ENCODE results near the gene COPS7A. TPM values are rescaled to one million over a fixed set of nuclear protein-coding genes. Genes with fewer than 3 reads are reported as not detected.

COPS7A gene
- total and polyA plus RNA-seq, 2 donors (not counting 1 experiment from before 2014, with no cell fraction given): 79.1 to 114 TPM

DNA sequence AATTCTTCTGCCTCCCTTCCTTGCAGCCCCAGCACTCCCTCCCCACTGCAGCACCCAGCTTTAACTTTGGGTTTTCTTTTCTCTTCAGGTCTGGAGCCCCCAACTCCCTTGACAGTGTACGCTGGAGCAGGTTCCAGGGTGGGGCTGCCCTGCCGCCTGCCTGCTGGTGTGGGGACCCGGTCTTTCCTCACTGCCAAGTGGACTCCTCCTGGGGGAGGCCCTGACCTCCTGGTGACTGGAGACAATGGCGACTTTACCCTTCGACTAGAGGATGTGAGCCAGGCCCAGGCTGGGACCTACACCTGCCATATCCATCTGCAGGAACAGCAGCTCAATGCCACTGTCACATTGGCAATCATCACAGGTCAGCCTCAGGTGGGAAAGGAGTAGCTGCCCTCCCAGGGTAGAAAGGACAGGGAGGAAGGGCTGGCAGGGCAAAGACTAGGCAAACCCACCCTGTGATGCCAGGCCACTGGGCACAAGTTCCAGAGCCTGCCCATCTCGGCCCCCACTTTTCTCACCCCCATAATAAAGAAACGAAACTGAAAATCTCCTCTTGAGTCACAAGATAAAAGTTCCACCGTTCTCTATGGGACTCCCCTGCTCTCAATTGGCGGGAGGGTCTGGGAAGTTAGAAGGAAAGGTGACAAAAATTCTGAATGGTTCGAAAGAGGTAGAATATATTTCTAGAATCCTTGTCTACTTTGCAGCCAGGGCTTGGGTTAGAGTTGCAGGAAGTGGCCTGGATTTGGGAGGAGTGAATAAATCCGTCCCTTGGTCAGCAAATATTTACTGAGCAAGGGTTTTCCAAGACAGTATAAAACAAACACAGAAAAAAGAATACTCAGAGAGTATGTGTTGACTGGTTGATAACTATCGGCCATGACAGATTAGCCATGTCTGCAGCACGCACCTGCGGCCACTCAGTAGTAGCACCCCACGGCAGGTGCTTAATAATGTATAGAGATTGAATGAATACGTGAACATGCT is 51.6 kb downstream of the COPS7A start:
- Histone ChIP-seq H3K4me1 (ENCODE audit: control insufficient read depth, extremely low read depth, insufficient read depth, low read length) (peaks cover 11% of the 10 kb centered on the region), H4K20me1 (ENCODE audit: control insufficient read depth, extremely low read depth, insufficient read depth, low read length) (no peaks in the 10 kb centered on the region), H2AFZ (ENCODE audit: low read length) (no peak overlapping the region), H3K27ac (ENCODE audit: insufficient read depth, low read length) (no peak overlapping the region), H3K27me3 (ENCODE audit: control insufficient read depth, insufficient read depth, low read length) (no peaks in the 10 kb centered on the region), H3K9me3 (ENCODE audit: control insufficient read depth, insufficient read depth, low read depth, low read length) (no peaks in the 10 kb centered on the region), H3K36me3 (ENCODE audit: control insufficient read depth, insufficient read depth, low read length) (peaks cover 10% of the 10 kb centered on the region), H3K79me2 (ENCODE audit: control insufficient read depth, insufficient read depth, low read length) (no peaks in the 10 kb centered on the region), H3K9ac (ENCODE audit: insufficient read depth, low read length) (no peak overlapping the region), H3K4me2 (ENCODE audit: extremely low read depth, insufficient read depth, low read length) (no peak overlapping the region), H3K4me3 (replicated peaks in 1 of 4; ENCODE audit: control extremely low read depth in 1 of 4, insufficient read depth in 1 of 4, low read depth in 3 of 4, low read length in 4 of 4) (no peak overlapping the region)
- TF ChIP-seq, protein P1, sequence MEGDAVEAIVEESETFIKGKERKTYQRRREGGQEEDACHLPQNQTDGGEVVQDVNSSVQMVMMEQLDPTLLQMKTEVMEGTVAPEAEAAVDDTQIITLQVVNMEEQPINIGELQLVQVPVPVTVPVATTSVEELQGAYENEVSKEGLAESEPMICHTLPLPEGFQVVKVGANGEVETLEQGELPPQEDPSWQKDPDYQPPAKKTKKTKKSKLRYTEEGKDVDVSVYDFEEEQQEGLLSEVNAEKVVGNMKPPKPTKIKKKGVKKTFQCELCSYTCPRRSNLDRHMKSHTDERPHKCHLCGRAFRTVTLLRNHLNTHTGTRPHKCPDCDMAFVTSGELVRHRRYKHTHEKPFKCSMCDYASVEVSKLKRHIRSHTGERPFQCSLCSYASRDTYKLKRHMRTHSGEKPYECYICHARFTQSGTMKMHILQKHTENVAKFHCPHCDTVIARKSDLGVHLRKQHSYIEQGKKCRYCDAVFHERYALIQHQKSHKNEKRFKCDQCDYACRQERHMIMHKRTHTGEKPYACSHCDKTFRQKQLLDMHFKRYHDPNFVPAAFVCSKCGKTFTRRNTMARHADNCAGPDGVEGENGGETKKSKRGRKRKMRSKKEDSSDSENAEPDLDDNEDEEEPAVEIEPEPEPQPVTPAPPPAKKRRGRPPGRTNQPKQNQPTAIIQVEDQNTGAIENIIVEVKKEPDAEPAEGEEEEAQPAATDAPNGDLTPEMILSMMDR (conservative IDR thresholded peaks at IDR 0.05 in 1 of 2, IDR thresholded peaks at IDR 0.05 in 1 of 2; ENCODE audit: low read depth in 1 of 2, low read length in 2 of 2): no peak
- no peak for TF ChIP-seq EZH2 (IDR thresholded peaks at IDR 0.05; ENCODE audit: low read length, missing control alignments)
- no peak for DNase-seq (ENCODE audit: low read depth in 2 of 2)

DNA sequence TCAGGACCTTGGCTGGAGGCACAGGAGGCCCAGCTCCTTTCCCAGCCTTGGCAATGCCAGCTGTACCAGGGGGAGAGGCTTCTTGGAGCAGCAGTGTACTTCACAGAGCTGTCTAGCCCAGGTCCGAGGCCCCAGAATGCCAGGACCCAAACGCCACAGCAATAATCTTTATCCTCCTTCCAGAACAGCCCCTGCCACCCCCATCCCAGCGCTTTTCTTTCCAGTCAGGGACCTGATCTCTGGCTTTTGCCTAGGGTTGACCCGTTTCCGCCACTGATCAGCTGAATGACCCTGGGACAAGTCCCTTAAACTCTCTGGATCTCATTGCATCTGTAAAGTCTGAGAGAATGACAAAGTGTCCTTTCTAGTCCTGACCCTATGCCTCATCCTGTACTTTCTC is 53.5 kb downstream of the COPS7A start:
- TF ChIP-seq EZH2 (IDR thresholded peaks at IDR 0.05; ENCODE audit: low read length, missing control alignments): no peak
- TF ChIP-seq, protein P1 (conservative IDR thresholded peaks at IDR 0.05 in 1 of 2, IDR thresholded peaks at IDR 0.05 in 1 of 2; ENCODE audit: low read depth in 1 of 2, low read length in 2 of 2): no peak
- DNase-seq (ENCODE audit: low read depth in 2 of 2): no peak
- no peak overlapping the region for H3K4me3 ChIP-seq (replicated peaks in 1 of 4; ENCODE audit: control extremely low read depth in 1 of 4, insufficient read depth in 1 of 4, low read depth in 3 of 4, low read length in 4 of 4)
- no peaks in the 10 kb centered on the region for H3K36me3 ChIP-seq (ENCODE audit: control insufficient read depth, insufficient read depth, low read length)
- no peaks in the 10 kb centered on the region for H3K79me2 ChIP-seq (ENCODE audit: control insufficient read depth, insufficient read depth, low read length)
- H3K27ac ChIP-seq (ENCODE audit: insufficient read depth, low read length): no peak overlapping the region
- no peaks in the 10 kb centered on the region for H3K27me3 ChIP-seq (ENCODE audit: control insufficient read depth, insufficient read depth, low read length)
- H4K20me1 ChIP-seq (ENCODE audit: control insufficient read depth, extremely low read depth, insufficient read depth, low read length): no peaks in the 10 kb centered on the region
- H3K4me2 ChIP-seq (ENCODE audit: extremely low read depth, insufficient read depth, low read length): no peak overlapping the region
- H2AFZ ChIP-seq (ENCODE audit: low read length): no peak overlapping the region
- no peak overlapping the region for H3K9ac ChIP-seq (ENCODE audit: insufficient read depth, low read length)
- no peaks in the 10 kb centered on the region for H3K9me3 ChIP-seq (ENCODE audit: control insufficient read depth, insufficient read depth, low read depth, low read length)
- H3K4me1 ChIP-seq (ENCODE audit: control insufficient read depth, extremely low read depth, insufficient read depth, low read length): peaks cover 3% of the 10 kb centered on the region

DNA sequence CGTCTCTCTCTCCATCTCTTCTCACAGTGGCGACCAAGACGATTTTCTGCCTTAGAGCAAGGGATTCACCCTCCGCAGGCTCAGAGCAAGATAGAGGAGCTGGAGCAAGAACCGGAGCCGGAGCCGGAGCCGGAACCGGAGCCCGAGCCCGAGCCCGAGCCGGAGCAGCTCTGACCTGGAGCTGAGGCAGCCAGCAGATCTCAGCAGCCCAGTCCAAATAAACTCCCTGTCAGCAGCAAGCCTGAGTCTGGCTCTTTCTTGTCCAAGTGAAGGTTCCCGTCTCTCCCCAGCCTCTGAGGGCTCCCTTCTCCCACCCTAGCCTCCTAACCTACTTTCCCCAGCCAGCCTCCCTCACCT is 54.3 kb downstream of the COPS7A start:
- H3K4me2 ChIP-seq (ENCODE audit: extremely low read depth, insufficient read depth, low read length): peak overlapping the region; percentile 96
- TF ChIP-seq, protein P1 (conservative IDR thresholded peaks at IDR 0.05 in 1 of 2, IDR thresholded peaks at IDR 0.05 in 1 of 2; ENCODE audit: low read depth in 1 of 2, low read length in 2 of 2): no peak
- TF ChIP-seq EZH2 (IDR thresholded peaks at IDR 0.05; ENCODE audit: low read length, missing control alignments): no peak
- H3K4me1 ChIP-seq (ENCODE audit: control insufficient read depth, extremely low read depth, insufficient read depth, low read length): peaks cover 3% of the 10 kb centered on the region
- no peak overlapping the region for H3K27ac ChIP-seq (ENCODE audit: insufficient read depth, low read length)
- H3K9me3 ChIP-seq (ENCODE audit: control insufficient read depth, insufficient read depth, low read depth, low read length): no peaks in the 10 kb centered on the region
- no peaks in the 10 kb centered on the region for H4K20me1 ChIP-seq (ENCODE audit: control insufficient read depth, extremely low read depth, insufficient read depth, low read length)
- H3K27me3 ChIP-seq (ENCODE audit: control insufficient read depth, insufficient read depth, low read length): no peaks in the 10 kb centered on the region
- peak; percentile 37 to 40 for DNase-seq (ENCODE audit: low read depth in 2 of 2)
- H2AFZ ChIP-seq (ENCODE audit: low read length): peak overlapping the region; percentile 70
- no peak overlapping the region for H3K9ac ChIP-seq (ENCODE audit: insufficient read depth, low read length)
- no peaks in the 10 kb centered on the region for H3K79me2 ChIP-seq (ENCODE audit: control insufficient read depth, insufficient read depth, low read length)
- no peaks in the 10 kb centered on the region for H3K36me3 ChIP-seq (ENCODE audit: control insufficient read depth, insufficient read depth, low read length)
- H3K4me3 ChIP-seq (replicated peaks in 1 of 4; ENCODE audit: control extremely low read depth in 1 of 4, insufficient read depth in 1 of 4, low read depth in 3 of 4, low read length in 4 of 4): peak overlapping the region; percentile 30 to 51 (median 42)
